Natural killer cell (primary cell): ENCODE data around the gene NCF4. TPM values are rescaled to one million over a fixed set of nuclear protein-coding genes. Genes with fewer than 3 reads are reported as not detected.

ENCODE experiments used
- ATAC-seq, 3 donors: fragments of 150-1000 bp in 2 of 3; fragments of 200-7000 bp in 1 of 3; cut with Tn5 transposase; 1 replicate in 1 of 3; 2 replicates in 2 of 3; pipeline ENCODE4 v1.10.0; 2021; ENCODE audit warnings: mild to moderate bottlenecking in 2 of 3, moderate library complexity in 2 of 3
- DNase-seq, 2 donors: peaks; one replicate each; pipeline versions ENCODE4 v3.0.0 to v3.0.0-alpha.2; 2013 to 2021; ENCODE audit warnings: mixed read lengths in 1 of 2
- H3K27ac ChIP-seq: one replicate; pipeline ENCODE4 v1.5.1; 2013; ENCODE audit warnings: mild to moderate bottlenecking, low read length
- H3K27me3 ChIP-seq: one replicate; pipeline ENCODE4 v1.6.1; 2013; ENCODE audit warnings: low read length; ENCODE audit not compliant: control insufficient read depth, insufficient read depth
- H3K36me3 ChIP-seq: one replicate; pipeline ENCODE4 v1.6.1; 2013; ENCODE audit warnings: low read length; ENCODE audit not compliant: control insufficient read depth, insufficient read depth
- H3K4me1 ChIP-seq: one replicate; pipeline ENCODE4 v1.6.1; 2013; ENCODE audit warnings: low read length; ENCODE audit not compliant: control insufficient read depth, insufficient read depth
- H3K4me3 ChIP-seq: one replicate; pipeline ENCODE4 v1.5.1; 2013; ENCODE audit warnings: low read length
- H3K9me3 ChIP-seq: one replicate; pipeline ENCODE4 v1.6.1; 2013; ENCODE audit warnings: low read length; ENCODE audit not compliant: control insufficient read depth, insufficient read depth
- H3K27ac Mint-ChIP-seq, 2 donors: one replicate each; pipeline ENCODE4 v1.8.0; 2022; ENCODE audit warnings: mild to moderate bottlenecking in 2 of 2, mixed read lengths in 2 of 2, moderate library complexity in 1 of 2
- H3K27me3 Mint-ChIP-seq, 2 donors: one replicate each; pipeline ENCODE4 v1.8.0; 2022; ENCODE audit warnings: low read depth in 2 of 2, mixed read lengths in 2 of 2
- H3K36me3 Mint-ChIP-seq: one replicate; pipeline ENCODE4 v1.8.0; 2022; ENCODE audit warnings: mixed read lengths
- H3K4me1 Mint-ChIP-seq, 2 donors: one replicate each; pipeline ENCODE4 v1.8.0; 2022; ENCODE audit warnings: mixed read lengths in 2 of 2
- H3K4me3 Mint-ChIP-seq: one replicate; pipeline ENCODE4 v1.8.0; 2022; ENCODE audit warnings: mild to moderate bottlenecking, moderate library complexity, mixed read lengths
- H3K9me3 Mint-ChIP-seq, 2 donors: one replicate each; pipeline ENCODE4 v1.8.0; 2022; ENCODE audit warnings: mixed read lengths in 2 of 2
- CTCF ChIP-seq: fragments of 200-600 bp; IDR thresholded peaks from one replicate; pipeline ENCODE4 v1.8.0; 2022; ENCODE audit warnings: antibody characterized with exemption
- WGBS: methylation state at CpG from one replicate; pipeline ENCODE4 v1.1.7; 2013; ENCODE audit warnings: missing lambda C conversion rate; ENCODE audit not compliant: insufficient coverage; 5-methylcytosine and 5-hydroxymethylcytosine counted together
- intact Hi-C: fragments of 100-400 bp; cut with micrococcal nuclease; formaldehyde crosslinking; loops from one replicate; pipeline ENCODE4 v1.14.2; 2022
- total RNA-seq, 4 donors: library from RNA; stranded (reverse); fragments of 120-200 nt in 1 of 4; gene quantifications; one replicate each; pipeline versions ENCODE4 v1.2.3 to v1.2.4, GENCODE V29; 2013 to 2022

NCF4 gene
- total RNA-seq, 3 donors from 2014 or later (not counting 1 experiment from before 2014, with no cell fraction given): 2.6 to 33.2 (median 3.1) TPM

DNA sequence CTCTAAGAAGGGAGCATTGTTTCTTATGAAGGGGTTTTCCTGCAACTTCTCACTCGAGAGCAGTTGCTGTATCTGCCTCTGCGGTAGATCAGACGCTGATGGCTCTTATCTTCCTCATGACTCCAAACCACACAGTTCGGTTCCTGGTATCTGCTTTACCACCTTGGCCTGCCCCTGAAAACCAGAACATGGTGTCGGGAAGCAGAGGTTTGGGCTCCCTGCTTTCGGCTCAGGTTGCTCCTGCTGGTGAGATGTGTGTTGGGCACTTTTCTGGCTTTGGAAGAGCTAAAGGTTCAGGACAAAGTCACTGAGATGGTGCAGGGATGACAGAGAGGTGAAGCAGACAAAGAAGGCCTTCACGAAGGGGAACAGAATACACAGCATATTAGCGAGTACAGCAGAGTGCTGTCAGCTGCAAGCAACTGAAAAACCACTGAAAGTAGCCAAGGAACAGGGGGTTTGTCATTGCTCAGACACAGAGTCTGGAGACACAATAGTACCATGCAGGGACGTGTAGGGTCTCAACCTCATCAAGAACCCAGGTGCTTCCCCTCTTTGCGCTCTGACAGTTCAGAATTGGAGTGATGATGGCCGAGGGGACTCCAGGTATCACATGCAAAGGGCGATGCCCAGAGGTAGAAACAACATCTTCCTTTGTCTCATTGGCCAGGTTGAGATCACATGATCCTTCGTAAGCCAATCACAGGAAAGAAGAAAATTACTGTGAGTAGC is 40.8 kb downstream of the NCF4 start:
- Mint-ChIP-seq H3K4me3 (no peak overlapping the region), H3K4me1 (peaks cover 0 to 4% of the 10 kb centered on the region in 2 donors), H3K27ac (no peak overlapping the region), H3K36me3 (no peaks in the 10 kb centered on the region), H3K9me3 (peaks cover 0 to under 1% of the 10 kb centered on the region in 2 donors), H3K27me3 (peaks cover 29 to 34% of the 10 kb centered on the region in 2 donors)
- ATAC-seq: peak in 1 of 3 donors; percentile 68
- peak in 1 of 2 donors; percentile 17 for DNase-seq
- intact Hi-C loops: no loop called here
- Histone ChIP-seq H3K27me3 (peaks cover 3% of the 10 kb centered on the region), H3K9me3 (no peaks in the 10 kb centered on the region), H3K4me1 (no peaks in the 10 kb centered on the region), H3K36me3 (no peaks in the 10 kb centered on the region), H3K27ac (no peak overlapping the region), H3K4me3 (no peak overlapping the region)
- no peak for TF ChIP-seq CTCF
- 64% methylated on average over 13 of the region's 13 CpGs for WGBS

DNA sequence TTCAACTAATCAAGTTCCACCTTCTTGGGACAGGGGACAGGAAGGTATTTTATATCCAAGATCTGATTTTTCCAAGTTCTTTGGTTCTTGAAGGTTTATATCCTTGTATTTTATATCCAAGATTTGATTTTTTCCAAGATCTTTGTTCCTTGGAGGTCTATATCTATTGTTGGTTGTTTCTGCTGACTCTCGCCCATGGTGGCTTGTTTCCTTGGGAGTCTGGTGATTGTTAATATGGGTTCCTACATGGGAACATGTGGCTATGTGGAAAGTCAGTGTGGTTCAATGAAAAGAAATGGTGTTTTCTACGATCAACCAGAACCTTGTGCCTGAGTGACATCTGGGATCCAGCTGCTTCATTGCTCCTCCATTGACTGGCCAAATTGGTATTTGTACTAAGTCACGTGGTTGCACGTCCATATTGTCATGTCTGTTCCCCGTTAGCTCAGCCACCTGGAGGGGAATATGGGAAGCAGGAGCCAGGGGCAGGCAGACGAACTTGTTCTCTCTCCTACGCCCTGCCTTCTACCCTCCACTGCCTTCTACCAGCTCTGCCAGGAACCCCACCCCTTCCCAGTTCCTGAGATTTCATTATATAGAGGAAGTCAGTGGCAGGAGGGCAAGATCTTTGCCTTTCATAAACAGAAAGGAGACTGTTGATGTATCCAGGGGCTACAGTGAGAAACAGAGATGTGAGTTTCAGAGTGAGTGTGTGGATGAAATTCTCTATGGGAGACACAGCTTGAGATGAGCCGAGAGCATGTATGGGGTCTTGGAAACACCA is 41.5 kb downstream of the NCF4 start:
- H3K4me1 Mint-ChIP-seq: peaks cover 0 to 4% of the 10 kb centered on the region in 2 donors
- H3K36me3 ChIP-seq: no peaks in the 10 kb centered on the region
- H3K36me3 Mint-ChIP-seq: no peaks in the 10 kb centered on the region
- no peaks in the 10 kb centered on the region for H3K4me1 ChIP-seq
- no peak for DNase-seq
- no peak for TF ChIP-seq CTCF
- intact Hi-C loops: no loop called here
- no peak overlapping the region for H3K4me3 Mint-ChIP-seq
- H3K4me3 ChIP-seq: no peak overlapping the region
- H3K27me3 Mint-ChIP-seq: peaks cover 26 to 34% of the 10 kb centered on the region in 2 donors
- no peak overlapping the region for H3K27ac ChIP-seq
- H3K27ac Mint-ChIP-seq: no peak overlapping the region
- 92% methylated on average over 5 of the region's 8 CpGs for WGBS
- H3K9me3 Mint-ChIP-seq: no peaks in the 10 kb centered on the region
- H3K9me3 ChIP-seq: no peaks in the 10 kb centered on the region
- ATAC-seq: no peak
- H3K27me3 ChIP-seq: peaks cover 3% of the 10 kb centered on the region

- H3K27ac Mint-ChIP-seq: no peak overlapping the region
- intact Hi-C loops: no loop called here
Measured at GRCh38 chr22:36904260-36904880, 43.6 kb downstream of the NCF4 start.

More at GRCh38 chr22:36904260-36904880, 43.6 kb downstream of the NCF4 start:
- H3K36me3 ChIP-seq: no peaks in the 10 kb centered on the region
- peaks cover 0 to 4% of the 10 kb centered on the region in 2 donors for H3K4me1 Mint-ChIP-seq
- H3K4me1 ChIP-seq: no peaks in the 10 kb centered on the region
- WGBS: 62% methylated on average over 6 of the region's 6 CpGs
- no peaks in the 10 kb centered on the region for H3K36me3 Mint-ChIP-seq
- H3K27me3 Mint-ChIP-seq: peaks cover 24 to 34% of the 10 kb centered on the region in 2 donors
- TF ChIP-seq CTCF: no peak
- H3K9me3 Mint-ChIP-seq: no peaks in the 10 kb centered on the region
- H3K27me3 ChIP-seq: peaks cover 3% of the 10 kb centered on the region
- H3K4me3 ChIP-seq: no peak overlapping the region
- H3K9me3 ChIP-seq: no peaks in the 10 kb centered on the region
- no peak overlapping the region for H3K27ac ChIP-seq
- H3K4me3 Mint-ChIP-seq: no peak overlapping the region
- no peak for DNase-seq
- ATAC-seq: no peak
